Parathyroid adenoma (tissue), 2 donors: ENCODE data around the gene NEK10.

Source experiments
- H2AFZ ChIP-seq: fragments of 300-600 bp; sonication (generic); one replicate; pipeline ENCODE4 v1.7.0; 2017; ENCODE audit warnings: antibody characterized with exemption, mild to moderate bottlenecking
- H3K27ac ChIP-seq: fragments of 300-600 bp; sonication (generic); one replicate; pipeline ENCODE4 v1.7.0; 2017
- H3K27me3 ChIP-seq: fragments of 300-600 bp; sonication (generic); one replicate; pipeline ENCODE4 v1.7.0; 2017; ENCODE audit warnings: low read length; ENCODE audit not compliant: control insufficient read depth, insufficient read depth
- H3K36me3 ChIP-seq: fragments of 300-600 bp; sonication (generic); one replicate; pipeline ENCODE4 v1.7.0; 2017; ENCODE audit warnings: low read length; ENCODE audit not compliant: control insufficient read depth, insufficient read depth
- H3K4me1 ChIP-seq: fragments of 300-600 bp; sonication (generic); one replicate; pipeline ENCODE4 v1.7.0; 2017; ENCODE audit warnings: control low read depth
- H3K4me2 ChIP-seq: fragments of 300-600 bp; sonication (generic); one replicate; pipeline ENCODE4 v1.7.0; 2017; ENCODE audit warnings: low read length
- H3K4me3 ChIP-seq: fragments of 300-600 bp; sonication (generic); one replicate; pipeline ENCODE4 v1.7.0; 2017; ENCODE audit warnings: low read depth, low read length
- H3K79me2 ChIP-seq: fragments of 300-600 bp; sonication (generic); one replicate; pipeline ENCODE4 v1.7.0; 2017; ENCODE audit warnings: control low read depth
- H3K9ac ChIP-seq: fragments of 300-600 bp; sonication (generic); one replicate; pipeline ENCODE4 v1.7.0; 2017; ENCODE audit warnings: mild to moderate bottlenecking
- H3K9me3 ChIP-seq: fragments of 300-600 bp; sonication (generic); one replicate; pipeline ENCODE4 v1.7.0; 2017; ENCODE audit warnings: low read length; ENCODE audit not compliant: control insufficient read depth
- CTCF ChIP-seq: fragments of 300-600 bp; sonication (generic); IDR thresholded peaks from one replicate; pipeline ENCODE4 v1.7.0; 2017; ENCODE audit warnings: antibody characterized with exemption, mild to moderate bottlenecking
- donor health status: primary hyperparathyroidism.

NEK10 gene

GRCh38 chr3:27115352-27115751 is 253.8 kb downstream of the NEK10 start:
- no peaks in the 10 kb centered on the region for H3K27me3 ChIP-seq
- no peaks in the 10 kb centered on the region for H3K9me3 ChIP-seq
- H3K4me1 ChIP-seq: no peaks in the 10 kb centered on the region
- H3K79me2 ChIP-seq: no peaks in the 10 kb centered on the region
- no peak overlapping the region for H3K27ac ChIP-seq
- H3K36me3 ChIP-seq: no peaks in the 10 kb centered on the region
- no peak overlapping the region for H3K4me3 ChIP-seq
- no peak for TF ChIP-seq CTCF
- no peak overlapping the region for H2AFZ ChIP-seq
- no peak overlapping the region for H3K9ac ChIP-seq
- no peak overlapping the region for H3K4me2 ChIP-seq

- Histone ChIP-seq H3K9ac (no peak overlapping the region), H3K27ac (no peak overlapping the region), H3K79me2 (no peaks in the 10 kb centered on the region), H3K9me3 (no peaks in the 10 kb centered on the region), H2AFZ (no peak overlapping the region), H3K4me2 (no peak overlapping the region), H3K4me1 (no peaks in the 10 kb centered on the region), H3K27me3 (no peaks in the 10 kb centered on the region), H3K4me3 (no peak overlapping the region), H3K36me3 (no peaks in the 10 kb centered on the region)
- TF ChIP-seq CTCF: no peak
Measured at GRCh38 chr3:27114684-27115083, 254.5 kb downstream of the NEK10 start.

- Histone ChIP-seq H3K27me3 (no peaks in the 10 kb centered on the region), H3K36me3 (no peaks in the 10 kb centered on the region), H2AFZ (no peak overlapping the region), H3K27ac (no peak overlapping the region), H3K4me3 (no peak overlapping the region), H3K9me3 (no peaks in the 10 kb centered on the region), H3K4me2 (no peak overlapping the region), H3K4me1 (no peaks in the 10 kb centered on the region), H3K79me2 (no peaks in the 10 kb centered on the region), H3K9ac (no peak overlapping the region)
- no peak for TF ChIP-seq CTCF
Measured at GRCh38 chr3:27114129-27114528, 255.1 kb downstream of the NEK10 start.

GRCh38 chr3:27110020-27110419 is 259.2 kb downstream of the NEK10 start:
- Histone ChIP-seq H3K4me2 (no peak overlapping the region), H3K36me3 (no peaks in the 10 kb centered on the region), H3K27ac (no peak overlapping the region), H3K4me1 (no peaks in the 10 kb centered on the region), H3K9ac (no peak overlapping the region), H3K27me3 (no peaks in the 10 kb centered on the region), H2AFZ (no peak overlapping the region), H3K9me3 (no peaks in the 10 kb centered on the region), H3K79me2 (no peaks in the 10 kb centered on the region), H3K4me3 (no peak overlapping the region)
- TF ChIP-seq CTCF: no peak

GRCh38 chr3:27108322-27108721 is 260.9 kb downstream of the NEK10 start:
- TF ChIP-seq CTCF: no peak
- no peaks in the 10 kb centered on the region for H3K4me1 ChIP-seq
- H3K27ac ChIP-seq: no peak overlapping the region

More at GRCh38 chr3:27108322-27108721, 260.9 kb downstream of the NEK10 start:
- no peaks in the 10 kb centered on the region for H3K9me3 ChIP-seq
- H3K79me2 ChIP-seq: no peaks in the 10 kb centered on the region
- no peaks in the 10 kb centered on the region for H3K36me3 ChIP-seq
- no peak overlapping the region for H3K4me2 ChIP-seq
- no peak overlapping the region for H3K9ac ChIP-seq
- H3K4me3 ChIP-seq: no peak overlapping the region
- no peaks in the 10 kb centered on the region for H3K27me3 ChIP-seq
- H2AFZ ChIP-seq: no peak overlapping the region
